ENCODE data around the gene GPR132.
A peak's percentile ranks its signal among the peaks of the same experiment; 100 is the strongest.

GPR132 gene

GRCh38 chr14:105012171-105012985 is 52.9 kb downstream of the GPR132 start:
- Histone ChIP-seq H3F3A (ENCODE audit: low read depth) (no peaks in the 10 kb centered on the region), H3K27me3 (ENCODE audit: insufficient read depth, low read length, poor library complexity, severe bottlenecking) (no peaks in the 10 kb centered on the region), H3K9me3 (ENCODE audit: insufficient read depth, low read depth, low read length) (no peaks in the 10 kb centered on the region), H3K79me2 (ENCODE audit: insufficient read depth, low read length) (peaks cover 96% of the 10 kb centered on the region), H4K20me1 (ENCODE audit: insufficient read depth, low read length, poor library complexity, severe bottlenecking) (peaks cover 91% of the 10 kb centered on the region), H3K9me2 (replicated peaks; ENCODE audit: low read depth, low read length) (no peaks in the 10 kb centered on the region), H3K4me2 (ENCODE audit: low read depth, low read length, poor library complexity, severe bottlenecking) (no peak overlapping the region), H2AFZ (ENCODE audit: low read length) (no peak overlapping the region), H3K36me3 (ENCODE audit: insufficient read depth, low read length) (peaks cover 55% of the 10 kb centered on the region), H3K9ac (ENCODE audit: low read depth, low read length, poor library complexity, severe bottlenecking) (no peak overlapping the region), H3K4me3 (ENCODE audit: low read length, poor library complexity, severe bottlenecking) (no peak overlapping the region), H3K4me1 (ENCODE audit: insufficient read depth, low read length, poor library complexity, severe bottlenecking) (peaks cover 33% of the 10 kb centered on the region)
- TF ChIP-seq, protein P1, sequence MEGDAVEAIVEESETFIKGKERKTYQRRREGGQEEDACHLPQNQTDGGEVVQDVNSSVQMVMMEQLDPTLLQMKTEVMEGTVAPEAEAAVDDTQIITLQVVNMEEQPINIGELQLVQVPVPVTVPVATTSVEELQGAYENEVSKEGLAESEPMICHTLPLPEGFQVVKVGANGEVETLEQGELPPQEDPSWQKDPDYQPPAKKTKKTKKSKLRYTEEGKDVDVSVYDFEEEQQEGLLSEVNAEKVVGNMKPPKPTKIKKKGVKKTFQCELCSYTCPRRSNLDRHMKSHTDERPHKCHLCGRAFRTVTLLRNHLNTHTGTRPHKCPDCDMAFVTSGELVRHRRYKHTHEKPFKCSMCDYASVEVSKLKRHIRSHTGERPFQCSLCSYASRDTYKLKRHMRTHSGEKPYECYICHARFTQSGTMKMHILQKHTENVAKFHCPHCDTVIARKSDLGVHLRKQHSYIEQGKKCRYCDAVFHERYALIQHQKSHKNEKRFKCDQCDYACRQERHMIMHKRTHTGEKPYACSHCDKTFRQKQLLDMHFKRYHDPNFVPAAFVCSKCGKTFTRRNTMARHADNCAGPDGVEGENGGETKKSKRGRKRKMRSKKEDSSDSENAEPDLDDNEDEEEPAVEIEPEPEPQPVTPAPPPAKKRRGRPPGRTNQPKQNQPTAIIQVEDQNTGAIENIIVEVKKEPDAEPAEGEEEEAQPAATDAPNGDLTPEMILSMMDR (conservative IDR thresholded peaks at IDR 0.05; ENCODE audit: low read length) = peak; percentile 58
- no peak for TF ChIP-seq EZH2phosphoT487 (IDR thresholded peaks at IDR 0.05; ENCODE audit: borderline replicate concordance)

DNA sequence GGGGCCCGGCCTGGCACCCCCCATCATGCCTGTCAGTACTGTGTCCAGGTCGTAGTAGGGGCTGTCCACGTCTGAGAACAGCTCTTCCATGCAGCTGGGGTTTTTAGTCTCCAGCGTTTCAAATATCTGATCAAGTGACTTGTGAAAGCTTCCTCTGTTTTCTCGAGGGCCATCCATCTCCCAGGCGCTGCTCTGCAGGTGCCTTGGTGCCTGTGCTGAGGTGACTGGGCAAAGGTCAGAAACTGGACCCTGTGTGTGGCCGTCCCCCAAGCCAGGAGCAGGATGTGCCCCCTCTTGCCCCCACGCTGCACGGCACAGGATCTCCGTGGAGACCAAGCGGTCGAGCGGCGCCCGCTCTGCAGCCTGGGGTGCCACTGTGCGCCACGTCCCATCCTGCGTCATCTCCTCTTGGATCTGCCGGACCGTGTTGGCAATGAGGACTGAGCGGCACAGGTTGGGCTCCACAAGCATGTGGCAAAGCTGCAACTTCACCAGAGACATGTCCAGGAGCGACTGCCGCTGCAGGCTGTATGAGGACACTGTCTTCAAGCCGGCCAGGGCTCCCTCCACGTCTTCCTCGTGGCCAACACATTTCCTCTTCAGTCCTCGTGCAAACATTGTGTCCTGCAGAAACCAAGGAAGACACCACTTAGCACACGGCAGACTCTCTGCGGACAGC is 53.8 kb downstream of the GPR132 start:
- TF ChIP-seq, protein P1 (conservative IDR thresholded peaks at IDR 0.05; ENCODE audit: low read length) = no peak
- no peak for TF ChIP-seq EZH2phosphoT487 (IDR thresholded peaks at IDR 0.05; ENCODE audit: borderline replicate concordance)
- no peaks in the 10 kb centered on the region for H3F3A ChIP-seq (ENCODE audit: low read depth)
- peaks cover 95% of the 10 kb centered on the region for H3K79me2 ChIP-seq (ENCODE audit: insufficient read depth, low read length)
- peaks cover 26% of the 10 kb centered on the region for H3K4me1 ChIP-seq (ENCODE audit: insufficient read depth, low read length, poor library complexity, severe bottlenecking)
- peaks cover 58% of the 10 kb centered on the region for H3K36me3 ChIP-seq (ENCODE audit: insufficient read depth, low read length)
- H3K9me2 ChIP-seq (replicated peaks; ENCODE audit: low read depth, low read length) = no peaks in the 10 kb centered on the region
- no peaks in the 10 kb centered on the region for H3K9me3 ChIP-seq (ENCODE audit: insufficient read depth, low read depth, low read length)
- no peak overlapping the region for H3K4me3 ChIP-seq (ENCODE audit: low read length, poor library complexity, severe bottlenecking)
- H2AFZ ChIP-seq (ENCODE audit: low read length) = no peak overlapping the region
- H3K9ac ChIP-seq (ENCODE audit: low read depth, low read length, poor library complexity, severe bottlenecking) = no peak overlapping the region
- H3K4me2 ChIP-seq (ENCODE audit: low read depth, low read length, poor library complexity, severe bottlenecking) = no peak overlapping the region
- peaks cover 90% of the 10 kb centered on the region for H4K20me1 ChIP-seq (ENCODE audit: insufficient read depth, low read length, poor library complexity, severe bottlenecking)
- H3K27me3 ChIP-seq (ENCODE audit: insufficient read depth, low read length, poor library complexity, severe bottlenecking) = no peaks in the 10 kb centered on the region

DNA sequence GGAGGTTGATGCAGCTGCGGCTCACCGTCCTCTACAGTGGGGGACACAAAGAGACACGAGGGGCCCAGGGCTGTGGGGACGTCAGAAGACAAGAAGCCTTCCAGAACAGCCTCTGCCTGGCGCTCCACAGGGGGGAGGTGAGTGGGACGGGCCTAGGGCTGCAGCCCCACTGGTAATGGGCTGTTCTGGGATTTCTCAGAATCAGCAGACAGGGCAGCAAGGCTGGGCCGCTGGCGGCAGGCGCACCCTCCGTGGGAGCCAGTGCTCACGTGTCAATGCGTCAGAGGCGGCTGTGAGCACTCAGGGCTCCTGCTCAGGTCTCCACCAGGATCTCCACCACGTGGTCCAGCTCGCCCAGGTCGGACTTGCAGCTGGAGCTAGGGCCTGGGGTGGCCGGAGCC is 54.3 kb downstream of the GPR132 start:
- TF ChIP-seq EZH2phosphoT487 (IDR thresholded peaks at IDR 0.05; ENCODE audit: borderline replicate concordance) = no peak
- TF ChIP-seq, protein P1 (conservative IDR thresholded peaks at IDR 0.05; ENCODE audit: low read length) = no peak
- no peaks in the 10 kb centered on the region for H3F3A ChIP-seq (ENCODE audit: low read depth)
- no peaks in the 10 kb centered on the region for H3K9me3 ChIP-seq (ENCODE audit: insufficient read depth, low read depth, low read length)
- H3K27me3 ChIP-seq (ENCODE audit: insufficient read depth, low read length, poor library complexity, severe bottlenecking) = no peaks in the 10 kb centered on the region
- peaks cover 61% of the 10 kb centered on the region for H3K36me3 ChIP-seq (ENCODE audit: insufficient read depth, low read length)
- H3K9ac ChIP-seq (ENCODE audit: low read depth, low read length, poor library complexity, severe bottlenecking) = no peak overlapping the region
- H3K9me2 ChIP-seq (replicated peaks; ENCODE audit: low read depth, low read length) = no peaks in the 10 kb centered on the region
- H4K20me1 ChIP-seq (ENCODE audit: insufficient read depth, low read length, poor library complexity, severe bottlenecking) = peaks cover 85% of the 10 kb centered on the region
- H3K4me3 ChIP-seq (ENCODE audit: low read length, poor library complexity, severe bottlenecking) = no peak overlapping the region
- no peak overlapping the region for H3K4me2 ChIP-seq (ENCODE audit: low read depth, low read length, poor library complexity, severe bottlenecking)
- H3K4me1 ChIP-seq (ENCODE audit: insufficient read depth, low read length, poor library complexity, severe bottlenecking) = peaks cover 20% of the 10 kb centered on the region
- H3K79me2 ChIP-seq (ENCODE audit: insufficient read depth, low read length) = peaks cover 89% of the 10 kb centered on the region
- H2AFZ ChIP-seq (ENCODE audit: low read length) = no peak overlapping the region
